Right atrium auricular region (tissue), 2 donors: ENCODE results near the gene NFKBIL1. TPM values are rescaled to one million over a fixed set of nuclear protein-coding genes. Genes with fewer than 3 reads are reported as not detected.

Experiments used
- DNase-seq: peaks from one replicate; pipeline ENCODE4 v3.0.0-alpha.2; 2019; ENCODE audit warnings: low spot score
- H3K27ac ChIP-seq, 2 donors: fragments of 200-600 bp; sonication (generic); 1 replicate in 1 of 2; 2 replicates in 1 of 2; pipeline ENCODE4 v1.5.1; 2016 to 2019
- H3K27me3 ChIP-seq, 2 donors: fragments of 200-600 bp; sonication (generic); one replicate each; pipeline versions ENCODE4 v1.5.1 to v1.6.0; 2017 to 2019
- H3K36me3 ChIP-seq: fragments of 200-600 bp; sonication (generic); one replicate; pipeline ENCODE4 v1.5.1; 2016
- H3K4me1 ChIP-seq, 2 donors: fragments of 200-600 bp; sonication (generic); one replicate each; pipeline versions ENCODE4 v1.5.1 to v1.6.0; 2017 to 2019
- H3K4me3 ChIP-seq, 2 donors: fragments of 200-600 bp; sonication (generic); 1 replicate in 1 of 2; 2 replicates in 1 of 2; pipeline ENCODE4 v1.5.1; 2017 to 2019; ENCODE audit warnings: mild to moderate bottlenecking in 1 of 2, moderate library complexity in 1 of 2
- H3K9me3 ChIP-seq, 2 donors: fragments of 200-600 bp; sonication (generic); one replicate each; pipeline ENCODE4 v1.5.1; 2019
- total RNA-seq, 2 donors: library from RNA; depleted of rRNA; stranded (reverse); fragments of >200 nt; gene quantifications; one replicate each; pipeline ENCODE4 v1.1.0, GENCODE V29; 2016
- TF ChIP-seq, protein P1 (sequence below), 2 donors: fragments of 200-600 bp; sonication (generic); IDR thresholded peaks; one replicate each; pipeline ENCODE4 v1.5.1; 2019; ENCODE audit warnings: antibody characterized with exemption in 2 of 2

Gene NFKBIL1
- total RNA-seq, 2 donors from 2014 or later: 12.9 to 18.4 TPM

DNA sequence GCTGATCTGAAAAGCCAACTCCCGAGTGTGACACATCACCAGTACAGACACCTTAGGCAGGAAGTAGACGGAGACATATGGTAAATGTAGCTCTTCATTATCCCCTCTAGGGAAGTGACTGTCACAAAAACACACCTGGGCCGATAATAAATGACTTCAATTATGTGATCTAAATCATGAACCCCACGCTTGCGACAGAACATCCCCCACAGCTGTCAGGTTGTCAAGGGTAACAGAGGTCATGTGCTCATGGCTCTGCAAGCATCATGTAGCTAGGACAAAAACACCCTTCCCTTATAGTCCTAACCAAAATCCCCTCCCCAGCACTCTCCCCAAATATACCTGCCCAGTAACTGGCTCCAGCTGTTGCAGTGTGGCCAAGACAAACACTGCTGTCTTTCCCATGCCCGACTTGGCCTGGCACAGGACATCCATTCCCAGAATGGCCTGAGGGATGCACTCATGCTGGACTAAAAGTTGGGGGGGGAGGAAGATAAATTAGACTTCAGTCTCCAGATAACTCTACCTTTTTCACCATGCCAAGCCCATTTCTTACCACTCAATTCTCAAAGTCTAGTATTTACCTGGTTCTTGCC is 8.5 kb upstream of the NFKBIL1 start:
- TF ChIP-seq, protein P1, sequence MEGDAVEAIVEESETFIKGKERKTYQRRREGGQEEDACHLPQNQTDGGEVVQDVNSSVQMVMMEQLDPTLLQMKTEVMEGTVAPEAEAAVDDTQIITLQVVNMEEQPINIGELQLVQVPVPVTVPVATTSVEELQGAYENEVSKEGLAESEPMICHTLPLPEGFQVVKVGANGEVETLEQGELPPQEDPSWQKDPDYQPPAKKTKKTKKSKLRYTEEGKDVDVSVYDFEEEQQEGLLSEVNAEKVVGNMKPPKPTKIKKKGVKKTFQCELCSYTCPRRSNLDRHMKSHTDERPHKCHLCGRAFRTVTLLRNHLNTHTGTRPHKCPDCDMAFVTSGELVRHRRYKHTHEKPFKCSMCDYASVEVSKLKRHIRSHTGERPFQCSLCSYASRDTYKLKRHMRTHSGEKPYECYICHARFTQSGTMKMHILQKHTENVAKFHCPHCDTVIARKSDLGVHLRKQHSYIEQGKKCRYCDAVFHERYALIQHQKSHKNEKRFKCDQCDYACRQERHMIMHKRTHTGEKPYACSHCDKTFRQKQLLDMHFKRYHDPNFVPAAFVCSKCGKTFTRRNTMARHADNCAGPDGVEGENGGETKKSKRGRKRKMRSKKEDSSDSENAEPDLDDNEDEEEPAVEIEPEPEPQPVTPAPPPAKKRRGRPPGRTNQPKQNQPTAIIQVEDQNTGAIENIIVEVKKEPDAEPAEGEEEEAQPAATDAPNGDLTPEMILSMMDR (IDR thresholded peaks at IDR 0.05): no peak

DNA sequence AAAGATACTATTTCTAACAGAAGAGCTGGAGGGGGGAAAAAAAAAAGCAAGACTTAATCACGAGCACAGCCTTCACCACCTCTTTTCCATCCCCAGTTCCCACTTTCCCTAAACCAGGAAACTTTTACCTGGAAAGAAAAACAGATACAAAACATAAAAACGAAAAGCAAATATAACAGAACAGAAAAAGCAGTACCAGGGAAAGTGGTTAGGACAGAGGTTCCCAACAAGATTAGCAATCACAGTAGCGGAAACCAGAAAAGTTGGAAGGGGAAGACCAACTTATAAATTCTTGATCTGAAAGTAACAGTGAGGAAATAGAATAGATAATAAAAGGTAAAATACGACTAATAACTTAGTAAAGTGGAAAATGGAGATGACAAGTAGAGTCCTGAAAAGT is 6.8 kb upstream of the NFKBIL1 start:
- H3K9me3 ChIP-seq: no peaks in the 10 kb centered on the region
- DNase-seq: no peak
- H3K4me3 ChIP-seq: peak overlapping the region; percentile 60 to 80
- no peaks in the 10 kb centered on the region for H3K27me3 ChIP-seq
- peaks cover 0 to 32% of the 10 kb centered on the region in 2 donors for H3K4me1 ChIP-seq
- TF ChIP-seq, protein P1 (IDR thresholded peaks at IDR 0.05): no peak
- H3K27ac ChIP-seq: peak overlapping the region; percentile 96 to 97
- H3K36me3 ChIP-seq: peaks cover 48% of the 10 kb centered on the region

More for the DNA sequence above, 8.5 kb upstream of the NFKBIL1 start:
- Histone ChIP-seq H3K27me3 (no peaks in the 10 kb centered on the region), H3K9me3 (no peaks in the 10 kb centered on the region), H3K4me1 (peaks cover 0 to 32% of the 10 kb centered on the region in 2 donors), H3K36me3 (peaks cover 66% of the 10 kb centered on the region), H3K27ac (peak overlapping the region in 1 of 2 donors; percentile 97), H3K4me3 (no peak overlapping the region)
- no peak for DNase-seq

DNA sequence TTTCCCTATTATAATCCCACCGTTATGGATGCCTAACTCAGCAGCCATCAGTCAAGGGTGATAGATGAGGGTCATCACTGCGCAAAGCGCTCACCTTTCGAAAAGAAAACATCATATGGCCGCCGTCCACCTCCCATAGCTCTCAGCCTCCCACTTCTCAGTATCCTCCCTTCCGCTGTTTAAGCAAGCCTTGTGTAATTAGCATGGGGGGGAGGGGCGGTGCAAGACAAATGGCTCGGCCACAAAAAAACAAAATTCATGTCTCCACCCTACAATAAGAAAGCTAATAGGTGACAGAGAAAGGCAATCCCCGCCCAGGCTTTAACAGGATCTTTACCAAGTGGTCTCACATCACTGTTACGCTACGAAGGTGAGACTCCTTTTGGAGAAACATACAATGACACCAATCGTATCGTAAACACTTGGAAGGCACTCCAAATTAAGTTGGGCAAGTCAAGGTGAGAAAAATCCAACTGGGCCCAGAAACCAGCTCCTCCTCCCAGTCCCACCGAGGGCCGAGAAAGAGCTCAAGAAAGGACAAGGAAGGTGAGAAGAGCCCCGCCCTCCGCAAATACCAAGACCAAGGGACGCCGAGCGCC is 6.2 kb upstream of the NFKBIL1 start:
- DNase-seq: no peak

DNA sequence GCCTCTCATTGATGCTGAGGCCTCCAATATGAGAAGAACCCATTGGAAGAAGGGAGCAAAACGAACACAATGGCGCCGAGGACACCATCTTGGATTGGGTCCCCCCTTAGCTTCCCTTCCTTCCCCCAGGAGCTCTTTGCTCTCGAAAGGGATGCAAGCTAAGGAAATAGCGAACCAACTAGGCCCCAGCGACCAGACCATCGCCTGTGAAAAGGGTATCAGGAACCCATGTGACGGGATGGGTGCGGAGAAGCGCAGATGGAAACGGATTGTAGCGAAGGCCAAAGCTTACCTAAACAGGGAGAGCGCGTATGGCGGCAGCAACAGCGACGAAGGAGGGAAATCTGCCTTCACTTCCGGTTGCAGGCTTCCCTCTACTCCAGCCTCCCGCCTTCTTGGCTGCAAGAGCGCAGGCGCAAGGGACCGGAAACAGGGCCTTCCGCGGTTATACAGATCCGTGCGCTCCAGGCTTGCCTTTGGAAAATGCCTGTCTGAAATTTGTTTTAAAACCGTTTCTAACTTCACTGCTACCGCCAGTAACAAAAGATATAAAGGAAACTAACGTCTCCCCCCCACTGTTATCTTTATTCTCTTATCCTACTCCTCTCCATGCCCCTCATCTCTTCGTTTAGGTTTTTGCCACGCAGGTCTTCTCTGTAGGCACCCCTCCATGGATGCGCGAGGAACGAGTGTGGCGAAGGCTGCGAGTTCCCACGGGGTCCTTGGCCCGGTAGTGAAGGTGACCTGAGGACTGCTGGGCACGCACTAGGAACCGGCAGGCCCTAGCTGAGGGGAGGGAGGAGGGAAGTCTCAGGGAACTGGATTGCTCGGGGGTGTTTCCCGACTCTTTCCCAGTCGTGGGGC is 5.5 kb upstream of the NFKBIL1 start, which contains the start of gene DDX39B:
DDX39B (minus strand) TSS at position 346 of the 864 bp plus-strand sequence. CDS start 1,471 bp downstream, outside the sequence.
- H3K36me3 ChIP-seq: peaks cover 36% of the 10 kb centered on the region
- H3K9me3 ChIP-seq: no peaks in the 10 kb centered on the region
- peak within 1 kb of the TSS; percentile 60 to 80 for H3K4me3 ChIP-seq
- TF ChIP-seq, protein P1 (IDR thresholded peaks at IDR 0.05): no peak
- H3K27ac ChIP-seq: peak within 1 kb of the TSS; percentile 96 to 97
- no peaks in the 10 kb centered on the region for H3K27me3 ChIP-seq
- peak; percentile 96 for DNase-seq
- peaks cover 0 to 36% of the 10 kb centered on the region in 2 donors for H3K4me1 ChIP-seq

More for the DNA sequence above, 6.2 kb upstream of the NFKBIL1 start:
- H3K4me1 ChIP-seq: peaks cover 0 to 32% of the 10 kb centered on the region in 2 donors
- peaks cover 43% of the 10 kb centered on the region for H3K36me3 ChIP-seq
- H3K4me3 ChIP-seq: peak overlapping the region; percentile 60 to 80
- no peaks in the 10 kb centered on the region for H3K9me3 ChIP-seq
- H3K27me3 ChIP-seq: no peaks in the 10 kb centered on the region
- TF ChIP-seq, protein P1 (IDR thresholded peaks at IDR 0.05): no peak
- H3K27ac ChIP-seq: peak overlapping the region; percentile 96 to 97

DNA sequence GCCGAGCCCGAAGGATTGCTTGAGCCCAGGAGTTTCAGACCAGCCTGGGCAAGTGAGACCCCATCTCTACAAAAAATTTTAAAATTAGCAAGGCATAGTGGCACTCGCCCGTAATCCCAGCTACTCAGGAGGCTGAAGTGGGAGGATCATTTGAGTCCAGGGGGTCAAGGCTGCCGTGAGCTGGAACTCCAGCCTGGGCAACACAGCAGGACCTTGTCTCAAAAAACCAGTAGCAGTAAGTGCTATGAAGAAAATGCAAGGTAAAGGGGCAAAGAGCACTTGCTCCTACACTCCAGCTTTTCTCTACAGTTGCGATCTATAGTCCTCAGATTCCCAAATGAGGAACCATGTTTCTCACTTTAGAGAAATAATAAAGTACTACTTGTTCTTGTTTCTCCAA is 3.8 kb upstream of the NFKBIL1 start:
- no peak overlapping the region for H3K4me3 ChIP-seq
- H3K27me3 ChIP-seq: no peaks in the 10 kb centered on the region
- H3K27ac ChIP-seq: peak overlapping the region; percentile 96 to 97
- peaks cover 22% of the 10 kb centered on the region for H3K36me3 ChIP-seq
- no peak for DNase-seq
- TF ChIP-seq, protein P1 (IDR thresholded peaks at IDR 0.05): no peak
- no peaks in the 10 kb centered on the region for H3K9me3 ChIP-seq
- H3K4me1 ChIP-seq: peaks cover 0 to 43% of the 10 kb centered on the region in 2 donors
